Smooth muscle cell (in vitro differentiated cells): ENCODE data around the gene SH3PXD2A. TPM values are rescaled to one million over a fixed set of nuclear protein-coding genes. Genes with fewer than 3 reads are reported as not detected.

Source experiments
- DNase-seq: peaks from one replicate; lab custom pipeline; 2025; ENCODE audit not compliant: unreplicated experiment; lab: John Stamatoyannopoulos, UW
- H2AFZ ChIP-seq: fragments of 200-600 bp; sonication (generic); 2 replicates; pipeline ENCODE4 v1.6.0; 2016; ENCODE audit warnings: antibody characterized with exemption, low read depth, mild to moderate bottlenecking
- H3F3A ChIP-seq: fragments of 200-600 bp; sonication (generic); 2 replicates; pipeline ENCODE4 v1.6.0; 2017; ENCODE audit warnings: antibody characterized with exemption, low read depth
- H3K27ac ChIP-seq: fragments of 200-600 bp; sonication (generic); 2 replicates; pipeline ENCODE4 v1.5.1; 2016; ENCODE audit warnings: low read depth, mild to moderate bottlenecking
- H3K27me3 ChIP-seq: fragments of 200-600 bp; sonication (generic); 2 replicates; pipeline ENCODE4 v1.6.1; 2016; ENCODE audit warnings: low read depth, mild to moderate bottlenecking
- H3K36me3 ChIP-seq: fragments of 200-600 bp; sonication (generic); 2 replicates; pipeline ENCODE4 v1.5.1; 2016; ENCODE audit warnings: low read depth
- H3K4me1 ChIP-seq: fragments of 200-600 bp; sonication (generic); 2 replicates; pipeline ENCODE4 v1.5.1; 2016; ENCODE audit warnings: low read depth
- H3K4me2 ChIP-seq: fragments of 200-600 bp; sonication (generic); 2 replicates; pipeline ENCODE4 v1.6.0; 2016; ENCODE audit warnings: mild to moderate bottlenecking
- H3K4me3 ChIP-seq: fragments of 200-600 bp; sonication (generic); 2 replicates; pipeline ENCODE4 v1.5.1; 2016; ENCODE audit warnings: mild to moderate bottlenecking
- H3K79me2 ChIP-seq: fragments of 200-600 bp; sonication (generic); 2 replicates; pipeline ENCODE4 v1.6.0; 2016; ENCODE audit warnings: low read depth, mild to moderate bottlenecking
- H3K9ac ChIP-seq: fragments of 200-600 bp; sonication (generic); 2 replicates; pipeline ENCODE4 v1.6.0; 2016; ENCODE audit warnings: low read depth
- H3K9me3 ChIP-seq: fragments of 200-600 bp; sonication (generic); replicated peaks from 2 replicates; pipeline ENCODE4 v1.5.1; 2016; ENCODE audit warnings: low read depth
- H4K20me1 ChIP-seq: fragments of 200-600 bp; sonication (generic); 2 replicates; pipeline ENCODE4 v1.6.0; 2016; ENCODE audit warnings: low read depth
- WGBS: methylation state at CpG from one replicate; pipeline ENCODE4 v1.1.7; 2016; ENCODE audit warnings: low lambda C conversion rate; 5-methylcytosine and 5-hydroxymethylcytosine counted together
- polyA plus RNA-seq: library from polyadenylated mRNA; unstranded; fragments of >200 nt; fragmentation: Nextera tagmentation; extraction: Ambion mirVana; gene quantifications from 2 replicates; pipeline ENCODE4 v1.2.1, GENCODE V29; 2016
- total RNA-seq: library from RNA; depleted of rRNA; stranded (reverse); fragments of >200 nt; gene quantifications from 2 replicates; pipeline ENCODE4 v1.2.3, GENCODE V29; 2014
- TF ChIP-seq, protein P1 (sequence below): fragments of 200-600 bp; sonication (generic); IDR thresholded peaks from 2 replicates; pipeline ENCODE4 v1.5.1; 2017; ENCODE audit warnings: borderline replicate concordance, mild to moderate bottlenecking, antibody characterized with exemption; ENCODE audit not compliant: insufficient read depth, poor library complexity, severe bottlenecking

SH3PXD2A gene
- total and polyA plus RNA-seq, 2 experiments from 2014 or later = 30.1 to 37.9 TPM

DNA sequence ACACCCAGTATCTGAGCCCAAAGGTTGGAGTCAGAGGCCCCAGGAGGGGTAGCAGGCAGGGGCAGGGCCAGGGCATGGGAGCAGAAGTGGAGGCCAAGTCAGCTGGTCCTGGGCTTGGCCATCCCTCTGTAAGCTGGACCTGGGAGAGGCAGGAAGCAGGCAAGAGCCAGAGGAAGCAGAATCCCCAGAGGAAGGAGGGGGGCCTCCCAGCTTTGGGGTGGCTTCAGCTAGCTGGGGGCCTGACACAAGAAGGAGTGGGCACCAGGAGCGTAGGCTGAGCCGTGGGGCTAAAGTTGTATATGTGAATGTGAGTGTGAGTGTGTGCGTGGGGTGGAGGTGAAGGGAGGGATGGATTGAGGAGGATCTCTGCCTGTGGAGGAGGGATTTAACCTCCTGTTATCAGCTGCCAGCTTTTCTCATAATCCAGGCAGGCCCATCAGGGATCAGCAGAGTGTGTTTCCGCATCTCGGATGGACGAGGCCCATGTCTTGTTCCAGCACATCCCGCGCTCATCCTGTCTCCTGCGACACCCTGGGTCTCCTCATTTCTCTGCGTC, 307.9 kb downstream of the SH3PXD2A start:
- no peaks in the 10 kb centered on the region for H3K36me3 ChIP-seq
- H3K4me1 ChIP-seq = peaks cover 18% of the 10 kb centered on the region
- DNase-seq = no peak
- no peaks in the 10 kb centered on the region for H3K9me3 ChIP-seq
- TF ChIP-seq, protein P1, sequence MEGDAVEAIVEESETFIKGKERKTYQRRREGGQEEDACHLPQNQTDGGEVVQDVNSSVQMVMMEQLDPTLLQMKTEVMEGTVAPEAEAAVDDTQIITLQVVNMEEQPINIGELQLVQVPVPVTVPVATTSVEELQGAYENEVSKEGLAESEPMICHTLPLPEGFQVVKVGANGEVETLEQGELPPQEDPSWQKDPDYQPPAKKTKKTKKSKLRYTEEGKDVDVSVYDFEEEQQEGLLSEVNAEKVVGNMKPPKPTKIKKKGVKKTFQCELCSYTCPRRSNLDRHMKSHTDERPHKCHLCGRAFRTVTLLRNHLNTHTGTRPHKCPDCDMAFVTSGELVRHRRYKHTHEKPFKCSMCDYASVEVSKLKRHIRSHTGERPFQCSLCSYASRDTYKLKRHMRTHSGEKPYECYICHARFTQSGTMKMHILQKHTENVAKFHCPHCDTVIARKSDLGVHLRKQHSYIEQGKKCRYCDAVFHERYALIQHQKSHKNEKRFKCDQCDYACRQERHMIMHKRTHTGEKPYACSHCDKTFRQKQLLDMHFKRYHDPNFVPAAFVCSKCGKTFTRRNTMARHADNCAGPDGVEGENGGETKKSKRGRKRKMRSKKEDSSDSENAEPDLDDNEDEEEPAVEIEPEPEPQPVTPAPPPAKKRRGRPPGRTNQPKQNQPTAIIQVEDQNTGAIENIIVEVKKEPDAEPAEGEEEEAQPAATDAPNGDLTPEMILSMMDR = no peak
- H4K20me1 ChIP-seq = no peaks in the 10 kb centered on the region
- H3K4me2 ChIP-seq = peak overlapping the region; percentile 3
- WGBS = 30% methylated on average over 10 of the region's 10 CpGs
- no peaks in the 10 kb centered on the region for H3K79me2 ChIP-seq
- no peak overlapping the region for H2AFZ ChIP-seq
- no peak overlapping the region for H3K27ac ChIP-seq
- H3F3A ChIP-seq = no peaks in the 10 kb centered on the region
- peaks cover 30% of the 10 kb centered on the region for H3K27me3 ChIP-seq
- no peak overlapping the region for H3K9ac ChIP-seq
- no peak overlapping the region for H3K4me3 ChIP-seq

DNA sequence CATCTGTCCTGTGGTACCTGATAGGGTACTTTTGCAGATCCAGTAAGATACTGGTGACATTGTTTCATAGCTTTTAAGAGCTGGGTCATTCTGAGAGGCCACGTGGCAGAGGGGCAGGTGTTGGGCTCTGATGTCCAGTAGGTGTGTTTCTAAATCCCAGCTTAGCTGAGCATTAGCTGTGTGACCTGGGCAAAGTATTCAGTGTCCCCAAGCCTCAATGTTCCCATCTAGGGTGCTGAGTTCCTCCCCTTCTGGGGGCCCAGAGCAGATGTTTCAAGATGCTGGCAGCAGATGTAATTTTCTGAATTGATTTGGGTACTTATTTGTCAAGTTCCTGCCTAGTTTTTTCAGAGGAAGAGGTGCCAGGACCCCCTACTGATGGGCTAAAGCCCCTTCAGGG, 309.0 kb downstream of the SH3PXD2A start:
- H3K36me3 ChIP-seq = no peaks in the 10 kb centered on the region
- H3K9me3 ChIP-seq = no peaks in the 10 kb centered on the region
- H2AFZ ChIP-seq = no peak overlapping the region
- no peak overlapping the region for H3K27ac ChIP-seq
- peaks cover 20% of the 10 kb centered on the region for H3K4me1 ChIP-seq
- no peaks in the 10 kb centered on the region for H3K79me2 ChIP-seq
- peaks cover 22% of the 10 kb centered on the region for H3K27me3 ChIP-seq
- H3F3A ChIP-seq = no peaks in the 10 kb centered on the region
- no peak overlapping the region for H3K9ac ChIP-seq
- TF ChIP-seq, protein P1 = no peak
- H3K4me3 ChIP-seq = no peak overlapping the region
- DNase-seq = no peak
- H4K20me1 ChIP-seq = no peaks in the 10 kb centered on the region
- WGBS = 92% methylated on average over 1 of the region's 1 CpG
- no peak overlapping the region for H3K4me2 ChIP-seq

DNA sequence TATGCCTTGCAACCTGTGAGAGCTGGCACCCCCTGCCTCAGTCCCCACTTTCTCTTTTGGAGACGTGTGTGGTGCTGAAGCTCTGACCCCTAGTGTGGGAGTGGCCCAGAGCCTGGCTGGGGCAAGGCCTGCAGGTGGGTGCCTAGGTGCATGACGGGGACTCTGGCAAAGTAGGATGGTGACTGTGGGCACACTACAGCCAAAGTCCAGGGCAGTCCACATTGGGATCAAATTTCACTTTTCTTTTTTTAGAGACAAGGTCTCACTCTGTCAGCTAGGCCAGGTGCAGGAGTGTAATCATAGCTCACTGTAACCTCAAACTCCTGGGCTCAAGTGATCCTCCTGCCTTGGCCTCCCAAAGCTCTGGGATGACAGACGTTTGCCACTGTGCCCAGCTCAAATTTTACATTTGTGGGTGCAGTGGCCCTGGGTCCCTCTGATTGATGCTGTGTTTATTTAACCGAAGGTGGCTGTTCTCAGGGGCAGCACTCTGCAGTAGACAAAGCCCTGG, 309.6 kb downstream of the SH3PXD2A start:
- H3K9me3 ChIP-seq = no peaks in the 10 kb centered on the region
- no peaks in the 10 kb centered on the region for H3K36me3 ChIP-seq
- TF ChIP-seq, protein P1 = no peak
- H3K27me3 ChIP-seq = peaks cover 16% of the 10 kb centered on the region
- no peak overlapping the region for H3K4me2 ChIP-seq
- H3K4me3 ChIP-seq = no peak overlapping the region
- H3K4me1 ChIP-seq = peaks cover 20% of the 10 kb centered on the region
- 93% methylated on average over 4 of the region's 4 CpGs for WGBS
- no peak overlapping the region for H3K27ac ChIP-seq
- no peak overlapping the region for H2AFZ ChIP-seq
- H3F3A ChIP-seq = no peaks in the 10 kb centered on the region
- no peaks in the 10 kb centered on the region for H3K79me2 ChIP-seq
- DNase-seq = no peak
- H3K9ac ChIP-seq = no peak overlapping the region
- no peaks in the 10 kb centered on the region for H4K20me1 ChIP-seq

DNA sequence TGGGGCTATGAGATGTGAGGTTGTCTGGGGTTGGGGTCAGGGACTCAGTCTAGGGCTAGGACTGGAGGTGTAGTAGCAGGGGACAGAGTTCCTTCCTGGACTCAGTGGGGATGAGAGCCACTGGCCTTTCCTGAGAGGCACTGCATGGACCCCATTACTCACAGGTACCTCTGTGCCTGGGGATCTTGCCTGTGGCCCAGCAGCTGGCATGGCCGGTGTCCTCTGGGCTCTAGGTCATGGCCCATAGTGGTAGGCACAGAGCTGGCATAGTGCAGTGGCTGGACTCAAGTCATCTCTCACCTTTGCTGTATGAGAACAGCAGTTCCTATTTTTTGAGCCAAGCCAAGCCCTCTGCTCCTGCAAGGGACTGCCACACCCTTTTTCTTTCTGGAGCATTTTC, 310.0 kb downstream of the SH3PXD2A start:
- Histone ChIP-seq H3K4me2 (no peak overlapping the region), H3K4me3 (no peak overlapping the region), H3K4me1 (peaks cover 20% of the 10 kb centered on the region), H3K36me3 (no peaks in the 10 kb centered on the region), H2AFZ (no peak overlapping the region), H3K27me3 (peaks cover 13% of the 10 kb centered on the region), H3K27ac (no peak overlapping the region), H3K9me3 (no peaks in the 10 kb centered on the region), H3K79me2 (no peaks in the 10 kb centered on the region), H3F3A (no peaks in the 10 kb centered on the region), H3K9ac (no peak overlapping the region), H4K20me1 (no peaks in the 10 kb centered on the region)
- no peak for DNase-seq
- TF ChIP-seq, protein P1 = no peak
- 86% methylated on average over 1 of the region's 1 CpG for WGBS
